ENCODE results near the gene WT1.

DNA sequence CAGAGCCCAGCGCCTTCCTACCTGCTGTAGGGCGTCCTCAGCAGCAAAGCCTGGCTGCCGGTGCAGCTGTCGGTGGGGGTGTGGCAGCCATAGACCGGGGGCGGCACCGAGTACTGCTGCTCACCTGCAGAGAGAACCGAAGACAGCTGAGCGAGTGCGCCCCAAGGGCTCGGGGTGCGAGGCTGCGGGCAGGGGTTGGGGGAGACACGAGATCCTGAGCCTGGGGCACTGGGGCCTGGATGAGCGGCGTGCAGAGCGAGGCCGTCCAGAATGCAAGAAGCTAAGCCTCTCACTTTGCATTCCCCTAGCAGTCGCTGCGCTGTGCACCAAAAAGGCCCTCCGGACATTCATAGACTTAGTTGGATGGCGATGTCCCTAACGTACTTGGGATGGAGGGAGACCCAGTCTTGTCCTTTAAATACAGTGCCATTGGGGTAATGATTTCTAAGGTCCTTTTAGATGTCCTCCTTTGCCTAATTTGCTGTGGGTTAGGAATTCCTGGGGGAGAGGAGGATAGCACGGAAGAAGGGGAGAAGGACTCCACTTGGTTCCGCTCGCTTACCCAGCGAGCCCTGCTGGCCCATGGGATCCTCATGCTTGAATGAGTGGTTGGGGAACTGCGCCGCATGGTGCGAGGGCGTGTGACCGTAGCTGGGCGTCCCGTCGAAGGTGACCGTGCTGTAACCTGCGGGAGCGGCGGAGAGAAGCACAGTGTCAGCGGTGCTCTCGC lies 7.2 kb downstream of the WT1 start:
- TF ChIP-seq, protein P1, sequence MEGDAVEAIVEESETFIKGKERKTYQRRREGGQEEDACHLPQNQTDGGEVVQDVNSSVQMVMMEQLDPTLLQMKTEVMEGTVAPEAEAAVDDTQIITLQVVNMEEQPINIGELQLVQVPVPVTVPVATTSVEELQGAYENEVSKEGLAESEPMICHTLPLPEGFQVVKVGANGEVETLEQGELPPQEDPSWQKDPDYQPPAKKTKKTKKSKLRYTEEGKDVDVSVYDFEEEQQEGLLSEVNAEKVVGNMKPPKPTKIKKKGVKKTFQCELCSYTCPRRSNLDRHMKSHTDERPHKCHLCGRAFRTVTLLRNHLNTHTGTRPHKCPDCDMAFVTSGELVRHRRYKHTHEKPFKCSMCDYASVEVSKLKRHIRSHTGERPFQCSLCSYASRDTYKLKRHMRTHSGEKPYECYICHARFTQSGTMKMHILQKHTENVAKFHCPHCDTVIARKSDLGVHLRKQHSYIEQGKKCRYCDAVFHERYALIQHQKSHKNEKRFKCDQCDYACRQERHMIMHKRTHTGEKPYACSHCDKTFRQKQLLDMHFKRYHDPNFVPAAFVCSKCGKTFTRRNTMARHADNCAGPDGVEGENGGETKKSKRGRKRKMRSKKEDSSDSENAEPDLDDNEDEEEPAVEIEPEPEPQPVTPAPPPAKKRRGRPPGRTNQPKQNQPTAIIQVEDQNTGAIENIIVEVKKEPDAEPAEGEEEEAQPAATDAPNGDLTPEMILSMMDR (IDR thresholded peaks at IDR 0.05): no peak
- peak; percentile 73 for TF ChIP-seq EZH2 (IDR thresholded peaks at IDR 0.05)
- TF ChIP-seq EZH2phosphoT487 (IDR thresholded peaks at IDR 0.05): peak; percentile 14
